SK-N-SH (cell line): ENCODE measurements around the gene DCLK1.

Experiments used
- MXI1 ChIP-seq: IDR thresholded peaks from 2 replicates; pipeline ENCODE4 v1.6.1; 2012; ENCODE audit warnings: mild to moderate bottlenecking, low read depth, low read length, improper control_type of control experiment
- RAD21 ChIP-seq: IDR thresholded peaks from 2 replicates; pipeline ENCODE4 v1.6.1; 2012; ENCODE audit warnings: mild to moderate bottlenecking, low read length
- REST ChIP-seq: IDR thresholded peaks from 2 replicates; pipeline ENCODE4 v1.6.1; 2012; ENCODE audit warnings: mild to moderate bottlenecking, low read depth, low read length, moderate library complexity
- TAF1 ChIP-seq: IDR thresholded peaks from 2 replicates; pipeline ENCODE4 v1.6.1; 2012; ENCODE audit warnings: low read depth, mild to moderate bottlenecking, low read length, moderate library complexity, borderline replicate concordance
- USF2 ChIP-seq: fragments of 150-350 bp; IDR thresholded peaks from 2 replicates; pipeline ENCODE4 v1.6.1; 2017; ENCODE audit warnings: antibody characterized with exemption, low read length, low read depth, borderline replicate concordance

- no peak for TF ChIP-seq RAD21
- no peak for TF ChIP-seq TAF1
- TF ChIP-seq USF2 = no peak
- TF ChIP-seq REST = no peak
- TF ChIP-seq MXI1 = no peak
Observed at GRCh38 chr13:35888457-35888883, 242.7 kb downstream of the DCLK1 start.
